ENCODE results near the gene SNED1. TPM values are rescaled to one million over a fixed set of nuclear protein-coding genes. Genes with fewer than 3 reads are reported as not detected.

The SNED1 gene
- total and polyA plus RNA-seq, 4 donors = 0.65 to 18.1 (median 2.8) TPM

DNA sequence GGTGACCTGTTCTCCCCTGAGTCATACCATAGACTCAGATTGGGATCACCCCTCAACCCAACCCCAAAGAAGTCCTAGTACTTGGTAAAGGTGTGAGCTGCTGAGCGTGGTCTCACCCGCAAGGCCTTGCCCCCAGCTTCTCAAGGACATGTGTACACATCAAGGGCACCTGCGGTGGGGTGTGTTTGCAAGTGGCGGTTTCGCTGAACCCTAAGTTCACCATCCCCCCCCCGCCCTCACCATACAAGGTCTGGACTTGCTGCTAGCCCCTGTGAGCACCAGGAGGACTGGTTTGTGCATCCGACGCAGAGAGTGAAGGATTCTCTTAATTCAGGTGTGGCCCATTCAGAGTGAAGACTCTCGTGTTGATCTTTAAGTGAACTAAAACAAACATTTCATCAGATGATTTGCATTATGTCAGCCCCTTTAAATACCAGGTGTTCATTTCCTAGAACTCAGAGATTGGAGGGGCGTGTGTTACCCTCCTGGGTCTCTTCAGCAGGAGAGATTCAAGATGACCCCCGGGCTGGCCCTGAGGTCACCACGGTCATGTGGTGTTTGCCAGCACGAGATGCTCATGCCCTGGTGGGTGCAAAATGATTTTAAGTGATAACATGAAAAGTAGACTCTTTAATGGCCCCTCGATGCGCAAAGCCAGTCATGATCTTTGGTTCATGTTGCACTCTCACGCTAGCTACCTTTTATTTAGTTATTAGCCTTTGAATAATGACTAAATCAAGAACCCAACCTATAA lies 75.8 kb downstream of the SNED1 start:
- Histone ChIP-seq H3K9me3 (ENCODE audit: control insufficient read depth in 4 of 4, low read length in 3 of 4) (no peaks in the 10 kb centered on the region), H3K27ac (ENCODE audit: low read depth in 1 of 2, low read length in 2 of 2) (no peak overlapping the region), H3K4me1 (ENCODE audit: control insufficient read depth in 4 of 4, insufficient read depth in 4 of 4, low read length in 3 of 4) (peaks cover 0 to under 1% (median 0%) of the 10 kb centered on the region in 4 donors), H3K4me3 (ENCODE audit: low read depth in 1 of 3, low read length in 3 of 3) (no peak overlapping the region), H3K9ac (ENCODE audit: low read depth in 1 of 2, low read length in 2 of 2) (no peak overlapping the region), H3K27me3 (ENCODE audit: control insufficient read depth in 4 of 4, insufficient read depth in 4 of 4, low read length in 3 of 4) (no peaks in the 10 kb centered on the region), H3K36me3 (ENCODE audit: control insufficient read depth in 4 of 4, insufficient read depth in 3 of 4, low read depth in 1 of 4, low read length in 3 of 4) (peaks cover 12 to 60% (median 24%) of the 10 kb centered on the region in 4 donors)
- TF ChIP-seq TAF1 (conservative IDR thresholded peaks at IDR 0.05) (no peak), HNF4A (conservative IDR thresholded peaks at IDR 0.05) (no peak), YY1 (IDR thresholded peaks at IDR 0.05) (no peak), GABPA (IDR thresholded peaks at IDR 0.05 in 1 of 2, conservative IDR thresholded peaks at IDR 0.05 in 1 of 2) (no peak), JUND (IDR thresholded peaks at IDR 0.05) (no peak), EGR1 (IDR thresholded peaks at IDR 0.05; ENCODE audit: low read depth in 2 of 2) (no peak), FOXA1 (IDR thresholded peaks at IDR 0.05) (no peak), NR2F2 (IDR thresholded peaks at IDR 0.05) (no peak), RXRA (IDR thresholded peaks at IDR 0.05) (no peak)
- TF ChIP-seq, protein P1, sequence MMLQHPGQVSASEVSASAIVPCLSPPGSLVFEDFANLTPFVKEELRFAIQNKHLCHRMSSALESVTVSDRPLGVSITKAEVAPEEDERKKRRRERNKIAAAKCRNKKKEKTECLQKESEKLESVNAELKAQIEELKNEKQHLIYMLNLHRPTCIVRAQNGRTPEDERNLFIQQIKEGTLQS (IDR thresholded peaks at IDR 0.05) = no peak
- TF ChIP-seq, protein P2, sequence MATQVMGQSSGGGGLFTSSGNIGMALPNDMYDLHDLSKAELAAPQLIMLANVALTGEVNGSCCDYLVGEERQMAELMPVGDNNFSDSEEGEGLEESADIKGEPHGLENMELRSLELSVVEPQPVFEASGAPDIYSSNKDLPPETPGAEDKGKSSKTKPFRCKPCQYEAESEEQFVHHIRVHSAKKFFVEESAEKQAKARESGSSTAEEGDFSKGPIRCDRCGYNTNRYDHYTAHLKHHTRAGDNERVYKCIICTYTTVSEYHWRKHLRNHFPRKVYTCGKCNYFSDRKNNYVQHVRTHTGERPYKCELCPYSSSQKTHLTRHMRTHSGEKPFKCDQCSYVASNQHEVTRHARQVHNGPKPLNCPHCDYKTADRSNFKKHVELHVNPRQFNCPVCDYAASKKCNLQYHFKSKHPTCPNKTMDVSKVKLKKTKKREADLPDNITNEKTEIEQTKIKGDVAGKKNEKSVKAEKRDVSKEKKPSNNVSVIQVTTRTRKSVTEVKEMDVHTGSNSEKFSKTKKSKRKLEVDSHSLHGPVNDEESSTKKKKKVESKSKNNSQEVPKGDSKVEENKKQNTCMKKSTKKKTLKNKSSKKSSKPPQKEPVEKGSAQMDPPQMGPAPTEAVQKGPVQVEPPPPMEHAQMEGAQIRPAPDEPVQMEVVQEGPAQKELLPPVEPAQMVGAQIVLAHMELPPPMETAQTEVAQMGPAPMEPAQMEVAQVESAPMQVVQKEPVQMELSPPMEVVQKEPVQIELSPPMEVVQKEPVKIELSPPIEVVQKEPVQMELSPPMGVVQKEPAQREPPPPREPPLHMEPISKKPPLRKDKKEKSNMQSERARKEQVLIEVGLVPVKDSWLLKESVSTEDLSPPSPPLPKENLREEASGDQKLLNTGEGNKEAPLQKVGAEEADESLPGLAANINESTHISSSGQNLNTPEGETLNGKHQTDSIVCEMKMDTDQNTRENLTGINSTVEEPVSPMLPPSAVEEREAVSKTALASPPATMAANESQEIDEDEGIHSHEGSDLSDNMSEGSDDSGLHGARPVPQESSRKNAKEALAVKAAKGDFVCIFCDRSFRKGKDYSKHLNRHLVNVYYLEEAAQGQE (IDR thresholded peaks at IDR 0.05) = no peak
- TF ChIP-seq, protein P3, sequence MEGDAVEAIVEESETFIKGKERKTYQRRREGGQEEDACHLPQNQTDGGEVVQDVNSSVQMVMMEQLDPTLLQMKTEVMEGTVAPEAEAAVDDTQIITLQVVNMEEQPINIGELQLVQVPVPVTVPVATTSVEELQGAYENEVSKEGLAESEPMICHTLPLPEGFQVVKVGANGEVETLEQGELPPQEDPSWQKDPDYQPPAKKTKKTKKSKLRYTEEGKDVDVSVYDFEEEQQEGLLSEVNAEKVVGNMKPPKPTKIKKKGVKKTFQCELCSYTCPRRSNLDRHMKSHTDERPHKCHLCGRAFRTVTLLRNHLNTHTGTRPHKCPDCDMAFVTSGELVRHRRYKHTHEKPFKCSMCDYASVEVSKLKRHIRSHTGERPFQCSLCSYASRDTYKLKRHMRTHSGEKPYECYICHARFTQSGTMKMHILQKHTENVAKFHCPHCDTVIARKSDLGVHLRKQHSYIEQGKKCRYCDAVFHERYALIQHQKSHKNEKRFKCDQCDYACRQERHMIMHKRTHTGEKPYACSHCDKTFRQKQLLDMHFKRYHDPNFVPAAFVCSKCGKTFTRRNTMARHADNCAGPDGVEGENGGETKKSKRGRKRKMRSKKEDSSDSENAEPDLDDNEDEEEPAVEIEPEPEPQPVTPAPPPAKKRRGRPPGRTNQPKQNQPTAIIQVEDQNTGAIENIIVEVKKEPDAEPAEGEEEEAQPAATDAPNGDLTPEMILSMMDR (IDR thresholded peaks at IDR 0.05; ENCODE audit: low read depth, low read length, missing input control) = no peak
- DNase-seq (ENCODE audit: low spot score) = no peak
- 94% methylated on average over 16 of the region's 16 CpGs for WGBS

DNA sequence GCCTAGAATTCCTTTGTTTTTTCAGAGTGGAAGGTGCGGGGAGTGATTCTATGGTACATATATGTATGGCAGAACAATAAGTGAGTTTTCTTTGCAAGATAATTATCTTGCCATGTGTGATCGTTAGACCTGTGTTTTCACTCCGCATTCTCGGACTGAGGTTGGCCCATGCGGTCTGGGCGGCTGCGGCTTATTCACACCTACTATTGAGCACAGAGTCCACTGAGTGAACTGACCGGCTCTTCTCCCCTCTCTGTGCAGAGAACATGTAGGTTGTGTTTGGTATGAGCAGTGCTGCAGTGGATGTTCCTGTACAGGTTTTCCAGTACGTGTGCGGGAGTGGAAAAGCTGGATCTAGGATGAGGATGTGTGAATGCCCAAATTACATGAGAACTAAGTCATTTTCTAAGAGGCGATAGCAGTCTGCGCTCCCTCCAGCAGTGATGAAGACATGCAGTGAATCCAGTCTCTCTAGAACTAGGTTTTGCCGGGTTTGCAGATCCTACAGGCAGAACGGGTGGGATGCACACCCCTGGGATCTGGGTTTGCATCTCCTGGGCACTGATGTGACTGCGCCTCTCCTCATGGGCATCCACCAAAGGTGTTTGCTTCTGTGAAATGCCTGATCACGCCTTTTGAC lies 76.6 kb downstream of the SNED1 start:
- Histone ChIP-seq H3K9me3 (ENCODE audit: control insufficient read depth in 4 of 4, low read length in 3 of 4) (no peaks in the 10 kb centered on the region), H3K36me3 (ENCODE audit: control insufficient read depth in 4 of 4, insufficient read depth in 3 of 4, low read depth in 1 of 4, low read length in 3 of 4) (peaks cover 12 to 52% (median 18%) of the 10 kb centered on the region in 4 donors), H3K9ac (ENCODE audit: low read depth in 1 of 2, low read length in 2 of 2) (no peak overlapping the region), H3K4me1 (ENCODE audit: control insufficient read depth in 4 of 4, insufficient read depth in 4 of 4, low read length in 3 of 4) (peaks cover 0 to 2% (median 0%) of the 10 kb centered on the region in 4 donors), H3K27me3 (ENCODE audit: control insufficient read depth in 4 of 4, insufficient read depth in 4 of 4, low read length in 3 of 4) (no peaks in the 10 kb centered on the region), H3K27ac (ENCODE audit: low read depth in 1 of 2, low read length in 2 of 2) (no peak overlapping the region), H3K4me3 (ENCODE audit: low read depth in 1 of 3, low read length in 3 of 3) (no peak overlapping the region)
- WGBS = 95% methylated on average over 16 of the region's 16 CpGs
- DNase-seq (ENCODE audit: low spot score) = no peak
- TF ChIP-seq JUND (IDR thresholded peaks at IDR 0.05) (no peak), RAD21 (IDR thresholded peaks at IDR 0.05) (no peak), TAF1 (conservative IDR thresholded peaks at IDR 0.05) (no peak), GABPA (IDR thresholded peaks at IDR 0.05 in 1 of 2, conservative IDR thresholded peaks at IDR 0.05 in 1 of 2) (no peak), YY1 (IDR thresholded peaks at IDR 0.05) (no peak), NR2F2 (IDR thresholded peaks at IDR 0.05) (no peak), FOXA2 (IDR thresholded peaks at IDR 0.05) (no peak), RXRA (IDR thresholded peaks at IDR 0.05) (no peak), FOXA1 (IDR thresholded peaks at IDR 0.05) (no peak), HNF4A (conservative IDR thresholded peaks at IDR 0.05) (no peak), HNF4G (IDR thresholded peaks at IDR 0.05) (no peak), SP1 (IDR thresholded peaks at IDR 0.05) (no peak)
- TF ChIP-seq, protein P4, sequence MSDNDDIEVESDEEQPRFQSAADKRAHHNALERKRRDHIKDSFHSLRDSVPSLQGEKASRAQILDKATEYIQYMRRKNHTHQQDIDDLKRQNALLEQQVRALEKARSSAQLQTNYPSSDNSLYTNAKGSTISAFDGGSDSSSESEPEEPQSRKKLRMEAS (IDR thresholded peaks at IDR 0.05) = no peak
- TF ChIP-seq, protein P3 (IDR thresholded peaks at IDR 0.05; ENCODE audit: low read depth, low read length, missing input control) = no peak
- TF ChIP-seq, protein P1 (IDR thresholded peaks at IDR 0.05) = no peak
- TF ChIP-seq, protein P5, sequence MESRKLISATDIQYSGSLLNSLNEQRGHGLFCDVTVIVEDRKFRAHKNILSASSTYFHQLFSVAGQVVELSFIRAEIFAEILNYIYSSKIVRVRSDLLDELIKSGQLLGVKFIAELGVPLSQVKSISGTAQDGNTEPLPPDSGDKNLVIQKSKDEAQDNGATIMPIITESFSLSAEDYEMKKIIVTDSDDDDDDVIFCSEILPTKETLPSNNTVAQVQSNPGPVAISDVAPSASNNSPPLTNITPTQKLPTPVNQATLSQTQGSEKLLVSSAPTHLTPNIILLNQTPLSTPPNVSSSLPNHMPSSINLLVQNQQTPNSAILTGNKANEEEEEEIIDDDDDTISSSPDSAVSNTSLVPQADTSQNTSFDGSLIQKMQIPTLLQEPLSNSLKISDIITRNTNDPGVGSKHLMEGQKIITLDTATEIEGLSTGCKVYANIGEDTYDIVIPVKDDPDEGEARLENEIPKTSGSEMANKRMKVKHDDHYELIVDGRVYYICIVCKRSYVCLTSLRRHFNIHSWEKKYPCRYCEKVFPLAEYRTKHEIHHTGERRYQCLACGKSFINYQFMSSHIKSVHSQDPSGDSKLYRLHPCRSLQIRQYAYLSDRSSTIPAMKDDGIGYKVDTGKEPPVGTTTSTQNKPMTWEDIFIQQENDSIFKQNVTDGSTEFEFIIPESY (IDR thresholded peaks at IDR 0.05) = no peak
